Measurements from ENCODE around the gene RPL35.

GRCh38 chr9:124853605-124854143, 8.1 kb downstream of the RPL35 start:
- TF ChIP-seq CTCF (IDR thresholded peaks at IDR 0.05) (no peak), POLR2A (IDR thresholded peaks at IDR 0.05) (no peak)
